ENCODE measurements around the gene FLAD1.

Gene FLAD1

DNA sequence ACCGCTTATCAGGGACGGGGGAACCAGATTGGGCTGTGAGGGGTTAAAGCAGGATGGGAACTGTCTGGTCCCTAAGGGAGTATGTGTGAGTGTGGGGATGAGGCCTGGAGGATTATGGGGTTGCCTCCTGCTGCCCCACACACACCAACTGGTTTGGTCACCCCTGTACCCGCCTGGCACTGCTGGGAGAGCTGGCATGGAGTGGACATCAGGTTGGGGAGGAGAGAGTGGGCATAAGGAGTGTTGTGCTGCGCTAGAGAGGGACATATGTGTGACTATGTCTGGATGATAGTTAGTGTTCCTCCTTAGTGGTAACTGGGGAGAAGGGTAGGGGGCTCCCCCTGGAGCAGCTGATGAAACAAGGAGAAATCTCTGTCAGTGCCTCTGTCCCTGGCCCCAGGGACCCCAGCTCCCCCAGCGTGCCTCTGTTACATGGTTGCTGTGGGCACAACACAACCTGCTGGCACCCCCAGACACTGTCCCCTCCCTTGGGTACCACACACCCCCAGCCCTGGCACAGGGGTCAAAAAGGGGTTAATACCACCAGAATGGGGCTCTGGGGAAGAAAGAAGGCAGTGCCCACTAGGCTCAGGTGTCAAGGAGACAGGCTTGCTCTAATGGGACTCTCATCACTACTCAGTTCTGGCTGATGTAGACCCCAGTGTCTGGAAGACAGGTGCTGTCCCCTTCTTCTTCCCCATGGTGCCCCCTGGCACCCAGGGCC, 21.4 kb downstream of the FLAD1 start:
- DNase-seq (ENCODE audit: low read depth), result no peak

DNA sequence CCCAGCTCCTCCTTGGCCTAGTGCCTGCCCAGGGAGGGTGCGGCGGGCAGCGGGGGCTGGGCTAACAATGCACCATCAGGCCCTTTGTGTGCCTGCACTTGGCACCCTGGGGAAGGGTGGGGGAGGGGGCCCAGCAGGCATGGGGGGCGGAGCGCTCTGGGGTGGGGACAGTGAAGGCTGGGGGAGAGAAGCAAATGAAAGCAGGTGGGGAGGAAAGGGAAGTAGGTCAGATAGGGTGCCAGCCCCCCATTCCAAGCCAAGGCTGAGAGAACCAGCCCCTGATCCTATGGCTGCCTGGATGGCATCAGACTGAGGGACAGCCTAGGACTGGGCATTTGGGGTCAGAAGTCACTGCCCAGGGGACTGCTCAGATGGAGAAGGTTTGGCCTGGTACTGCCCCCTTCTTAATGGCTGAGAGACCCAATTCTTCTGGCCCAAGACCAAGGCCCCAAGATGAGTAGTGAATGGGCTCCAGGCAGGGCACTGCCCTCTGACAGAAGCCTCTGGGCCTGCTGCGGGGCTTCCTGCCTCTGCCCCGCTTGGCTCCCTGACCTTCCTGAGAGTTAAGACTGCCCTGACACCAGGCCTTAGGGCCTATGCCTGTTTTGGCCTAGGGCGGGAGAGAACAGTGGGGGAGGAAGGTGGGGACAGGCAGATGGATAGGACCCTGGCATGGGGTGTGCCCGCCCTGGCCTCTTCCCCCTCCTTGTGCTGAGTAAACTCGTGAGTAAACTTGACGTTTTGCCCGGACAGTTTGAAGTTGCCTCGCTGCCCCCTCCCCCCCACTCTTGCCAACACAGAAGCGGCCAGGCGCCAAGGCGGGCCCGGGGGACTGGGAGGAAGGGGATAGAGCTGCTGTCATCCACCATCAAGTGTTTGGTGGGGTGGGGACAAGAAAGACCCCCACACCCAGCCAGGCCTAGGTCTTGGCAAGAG, 22.2 kb downstream of the FLAD1 start:
- DNase-seq (ENCODE audit: low read depth), result no peak

DNA sequence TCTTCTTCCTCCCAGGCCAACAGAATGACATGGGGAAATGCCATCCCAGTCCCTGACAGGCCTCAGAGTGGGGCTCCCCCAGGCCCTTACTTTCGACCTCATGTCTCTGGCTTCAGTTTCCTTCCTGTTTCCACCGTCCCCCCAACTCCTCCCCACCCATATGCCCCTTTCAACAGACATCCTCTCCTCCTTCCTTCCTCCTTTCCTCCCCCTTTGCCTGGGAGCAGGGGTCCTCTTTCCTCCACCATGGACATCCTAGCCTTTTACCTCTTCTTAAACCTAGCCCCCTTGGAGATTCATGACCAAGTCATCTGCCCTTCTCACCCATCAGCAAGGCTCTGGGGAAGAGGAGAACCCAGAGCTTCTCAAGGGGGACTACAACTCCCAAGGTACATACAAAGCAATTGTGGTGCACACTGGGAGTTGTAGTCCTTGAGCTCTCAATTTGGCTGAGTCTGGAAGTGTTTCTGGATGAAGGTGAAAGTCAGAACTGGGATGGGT, 23.5 kb downstream of the FLAD1 start:
- DNase-seq (ENCODE audit: low read depth), result no peak

DNA sequence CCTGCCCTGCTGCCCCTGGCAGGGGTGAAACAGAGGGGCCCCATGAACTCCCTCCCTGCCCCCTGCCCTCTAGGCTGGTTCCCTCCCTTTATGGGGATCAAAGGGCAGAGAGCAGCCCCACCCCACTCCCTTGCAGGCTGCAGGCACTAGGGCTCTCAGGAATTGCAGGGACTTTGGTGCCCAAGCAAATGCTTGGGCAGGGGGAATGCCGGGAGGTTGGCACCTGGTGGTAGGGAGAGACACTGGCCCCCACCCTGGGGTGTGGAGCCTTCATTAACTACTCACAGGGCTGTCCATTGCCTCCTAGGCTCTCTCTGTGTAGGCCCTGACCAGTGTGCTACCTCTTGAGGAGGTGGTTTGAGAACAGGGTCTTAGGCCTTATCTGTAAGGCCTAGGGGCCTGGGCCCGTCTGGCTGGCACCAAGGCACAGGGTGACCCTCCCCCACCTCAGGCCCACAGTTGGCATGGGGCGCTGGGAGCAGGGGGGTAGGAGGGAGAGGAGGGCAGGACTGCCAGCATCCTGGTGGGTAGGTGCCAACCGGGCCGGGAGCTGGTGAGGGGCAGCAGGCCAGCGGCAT, 24.2 kb downstream of the FLAD1 start:
- no peak for DNase-seq (ENCODE audit: low read depth)

DNA sequence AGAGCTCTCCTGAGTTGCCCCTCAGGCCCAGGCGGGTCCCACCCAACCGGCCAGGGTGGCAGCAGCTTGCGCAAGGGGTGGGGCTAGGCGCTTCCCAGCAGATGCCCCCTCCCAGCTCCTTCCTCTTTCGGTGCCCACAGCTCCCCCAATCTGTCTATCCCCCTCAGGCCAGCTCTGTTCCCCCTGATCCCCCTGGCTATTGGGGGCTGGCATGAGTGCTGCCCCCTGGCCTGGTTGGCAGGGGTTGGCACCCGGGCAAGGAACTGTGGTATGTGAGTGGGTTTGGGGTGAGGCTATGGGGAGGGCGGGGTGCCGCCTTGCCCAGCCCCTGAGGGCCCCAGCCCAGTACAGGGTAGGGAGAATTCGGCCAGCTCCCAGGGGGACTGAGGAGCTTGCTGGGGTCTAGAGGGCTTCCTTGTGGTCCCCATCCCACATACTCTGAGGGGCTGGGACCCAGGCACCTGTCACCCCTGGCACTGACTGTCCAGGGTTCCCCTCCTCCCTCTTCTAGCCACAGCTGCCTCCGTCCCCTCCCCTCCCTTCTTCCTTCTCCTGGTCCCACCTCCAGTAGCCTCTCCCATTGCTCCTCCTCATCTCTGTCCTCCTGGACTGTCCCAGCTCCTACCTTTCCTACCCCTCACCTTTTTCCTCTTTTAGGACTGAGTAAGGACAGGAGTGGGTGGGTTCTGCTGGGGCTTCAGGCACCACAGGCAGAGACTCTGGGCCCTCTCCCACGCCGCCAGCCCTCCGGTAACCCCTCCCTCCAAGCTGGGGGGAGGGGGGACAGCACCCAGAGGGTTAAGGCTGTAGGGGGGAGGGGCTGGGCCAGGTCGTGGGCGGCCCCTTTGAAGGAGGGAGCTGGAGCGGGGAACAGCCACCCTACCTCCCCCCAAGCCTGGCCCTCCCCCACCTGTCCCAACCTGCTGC, 25.1 kb downstream of the FLAD1 start:
- DNase-seq (ENCODE audit: low read depth), result no peak

DNA sequence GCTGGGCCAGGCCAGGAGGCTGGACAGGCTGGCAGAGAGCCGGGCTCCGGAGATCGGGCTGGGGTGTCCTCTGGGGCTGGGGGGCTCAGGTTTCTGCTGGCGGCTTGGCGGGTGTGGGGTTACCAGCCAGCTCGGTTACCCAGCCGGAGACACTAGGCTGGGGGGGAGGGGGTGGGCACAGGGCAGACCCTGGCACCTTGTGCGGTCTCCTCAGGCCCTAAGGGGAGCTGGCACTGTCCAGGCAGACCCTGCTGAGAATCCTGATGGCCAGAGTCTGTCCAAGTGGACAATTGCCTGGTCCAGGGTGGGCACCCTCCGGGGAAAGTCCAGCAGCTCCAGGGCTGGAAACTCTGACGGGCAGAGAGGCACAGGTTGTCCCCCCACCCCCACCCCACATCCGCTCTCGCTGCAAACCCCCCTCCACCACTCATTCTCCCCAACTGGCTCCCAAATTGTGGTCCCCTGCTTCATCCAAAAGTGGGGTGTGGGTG, 26.1 kb downstream of the FLAD1 start:
- no peak for DNase-seq (ENCODE audit: low read depth)

DNA sequence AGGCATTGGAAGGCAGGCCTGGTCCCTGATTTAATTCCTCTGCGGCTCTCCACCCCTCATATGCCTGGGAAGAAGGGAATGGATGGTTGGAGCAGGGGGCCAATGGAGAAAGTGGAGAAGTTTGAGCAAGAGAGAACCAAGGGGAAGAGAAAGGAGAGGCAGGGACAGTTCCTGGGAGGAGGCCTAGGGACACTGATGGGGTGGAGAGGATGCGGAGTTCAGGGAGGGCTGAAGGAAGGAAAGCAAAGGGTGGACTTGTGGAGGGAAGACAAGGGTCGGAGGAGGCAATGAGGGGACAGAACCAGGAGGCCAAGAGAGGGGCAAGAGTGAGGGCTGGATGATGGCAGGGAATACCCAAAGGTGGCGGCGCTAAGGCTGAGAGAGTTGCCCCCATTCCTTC, 26.6 kb downstream of the FLAD1 start:
- DNase-seq (ENCODE audit: low read depth), result no peak

DNA sequence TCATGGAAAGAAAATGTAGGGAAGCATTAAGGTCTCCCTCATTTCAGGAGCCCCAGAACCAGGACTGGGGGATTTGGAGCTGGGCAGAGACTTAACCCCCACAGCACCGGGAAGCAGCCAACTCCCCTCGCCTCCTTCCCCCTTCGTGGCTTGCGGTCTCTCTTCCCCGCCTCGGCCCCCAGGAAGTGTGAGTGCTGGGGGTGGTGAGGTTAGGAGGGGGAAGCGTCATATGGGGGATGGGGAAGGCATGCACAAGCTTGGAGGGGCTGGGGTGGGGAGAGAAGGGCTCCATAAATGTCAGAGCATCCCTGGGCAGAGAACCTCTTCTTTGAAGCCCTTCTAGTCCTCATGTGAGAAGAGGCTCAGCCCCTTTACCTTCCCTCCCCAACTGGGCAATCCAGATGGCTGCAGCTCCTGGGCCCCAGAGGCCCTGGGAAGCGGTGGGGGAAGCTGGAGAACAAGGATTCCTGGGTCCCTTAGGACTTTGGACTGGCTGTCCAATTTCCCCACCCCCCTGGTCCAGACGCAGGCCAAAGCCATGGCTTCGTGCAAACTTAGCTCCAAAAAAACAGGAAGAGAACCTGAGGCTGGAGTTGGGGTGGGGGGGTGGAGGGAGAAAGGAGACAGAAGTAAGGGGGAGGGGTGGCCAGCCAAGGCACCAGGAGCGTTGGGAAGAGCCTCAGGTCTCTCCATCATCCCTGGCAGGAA, 27.2 kb downstream of the FLAD1 start:
- no peak for DNase-seq (ENCODE audit: low read depth)

DNA sequence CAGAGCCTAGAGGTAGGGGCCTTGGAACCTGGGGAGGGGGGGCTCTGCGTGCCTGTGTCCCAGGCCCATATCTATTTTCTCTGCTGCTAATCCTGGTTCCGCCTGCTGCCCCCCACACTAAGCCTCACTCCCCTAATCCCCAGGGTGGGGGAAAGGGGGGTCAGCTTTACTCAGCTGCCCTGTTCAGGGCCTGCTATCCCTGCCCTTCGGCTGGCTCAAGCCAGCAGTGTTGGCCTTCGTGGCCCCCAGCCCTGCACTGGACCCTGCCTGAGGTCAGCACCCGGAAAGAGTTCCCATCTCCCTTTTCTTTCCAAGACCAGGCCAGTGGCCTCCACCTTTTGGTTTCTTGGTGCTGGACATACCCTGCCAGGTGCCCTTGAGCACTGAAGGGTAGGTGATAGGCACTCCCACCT, 27.9 kb downstream of the FLAD1 start:
- DNase-seq (ENCODE audit: low read depth), result no peak

DNA sequence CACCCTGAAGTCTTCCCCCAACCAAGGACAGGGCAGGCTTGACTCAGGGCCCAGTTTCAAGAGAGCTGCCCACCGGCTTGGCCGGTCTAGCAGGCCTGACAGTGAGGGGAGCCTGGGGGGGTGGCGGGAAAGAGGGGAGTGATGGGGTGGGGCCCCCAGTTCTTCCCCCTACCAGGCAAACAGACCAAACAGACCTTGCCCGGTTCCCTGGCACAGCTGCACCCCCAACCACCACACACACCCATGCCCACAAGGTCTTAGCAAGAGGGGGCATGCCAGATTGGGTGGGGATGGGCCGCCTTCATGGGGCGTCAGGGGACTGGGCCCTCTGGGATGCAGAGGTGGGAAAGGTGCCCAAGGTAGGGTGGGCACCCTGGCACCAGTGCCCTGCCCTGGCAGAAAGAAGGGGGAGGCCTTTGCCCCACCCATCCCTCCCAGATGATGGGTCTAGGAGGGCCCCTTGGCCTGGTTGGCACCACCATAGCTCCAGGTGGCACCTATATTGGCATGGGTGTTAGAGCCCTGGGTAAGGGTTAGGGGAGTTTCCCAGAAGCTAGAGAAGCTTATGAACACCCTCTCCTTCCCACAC, 28.4 kb downstream of the FLAD1 start:
- no peak for DNase-seq (ENCODE audit: low read depth)

DNA sequence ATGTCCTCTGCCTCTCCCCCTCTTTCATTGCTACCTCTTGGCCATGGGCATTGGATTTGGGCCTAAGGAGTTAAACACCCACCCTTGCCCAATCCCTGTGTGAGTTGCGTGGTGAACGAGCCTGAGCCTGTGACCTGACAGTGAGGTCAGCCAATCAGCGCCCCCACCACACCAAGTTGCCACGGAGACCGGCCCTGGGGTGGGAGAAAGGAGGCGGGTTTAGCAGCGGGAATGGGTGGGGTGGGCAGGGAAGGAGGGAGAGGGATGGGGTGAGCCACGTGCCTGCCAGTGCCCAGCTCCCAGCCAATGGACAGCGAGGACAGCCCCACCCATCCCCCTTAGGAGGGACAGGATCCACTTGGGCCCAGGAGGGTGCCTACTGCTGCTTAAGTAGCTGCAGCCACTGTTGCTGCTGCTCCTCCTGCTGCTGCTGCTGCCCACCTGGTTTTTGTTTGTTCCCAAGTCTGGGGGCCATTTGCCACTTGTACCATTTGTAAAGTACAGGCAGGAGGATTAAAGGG, 28.9 kb downstream of the FLAD1 start:
- no peak for DNase-seq (ENCODE audit: low read depth)

DNA sequence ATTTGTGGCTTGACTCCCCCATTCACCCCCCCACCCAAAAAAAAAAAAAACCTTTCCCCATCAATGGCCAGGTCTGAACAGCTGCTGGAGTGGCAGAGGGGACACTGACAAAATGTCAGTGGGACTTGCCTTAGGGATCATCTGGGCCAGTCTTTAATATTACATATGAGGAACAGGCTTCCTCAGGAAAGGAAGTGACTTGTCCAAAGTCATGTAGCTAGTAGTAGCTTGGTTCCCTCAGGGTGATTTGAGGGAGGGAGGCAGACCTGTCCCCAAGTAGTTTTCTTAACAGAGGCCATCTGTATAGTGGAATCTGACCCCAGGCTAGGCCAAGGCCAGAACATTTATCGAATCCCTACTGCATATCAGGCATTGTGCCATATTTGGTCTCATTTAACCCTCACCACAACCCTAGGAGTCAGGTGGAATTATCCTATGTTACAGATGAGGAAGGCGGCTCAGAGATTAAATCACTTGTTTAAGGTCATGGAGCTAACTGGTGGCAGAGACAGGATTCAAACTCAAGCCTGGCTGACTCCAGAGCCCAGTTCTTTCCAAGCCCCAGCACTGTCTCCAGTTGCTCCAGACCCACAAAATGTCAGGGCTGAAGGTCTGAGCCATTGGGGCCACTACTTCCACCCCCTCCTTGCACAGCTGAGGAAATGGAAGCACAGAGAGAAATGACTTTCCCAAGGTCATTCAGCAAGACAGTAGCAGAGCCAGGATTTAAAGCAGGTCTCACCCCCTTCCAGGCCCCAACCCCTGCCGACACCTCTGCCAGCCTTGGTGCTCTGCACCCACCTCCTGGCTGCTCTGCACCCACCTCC, 29.8 kb downstream of the FLAD1 start:
- DNase-seq (ENCODE audit: low read depth), result no peak

DNA sequence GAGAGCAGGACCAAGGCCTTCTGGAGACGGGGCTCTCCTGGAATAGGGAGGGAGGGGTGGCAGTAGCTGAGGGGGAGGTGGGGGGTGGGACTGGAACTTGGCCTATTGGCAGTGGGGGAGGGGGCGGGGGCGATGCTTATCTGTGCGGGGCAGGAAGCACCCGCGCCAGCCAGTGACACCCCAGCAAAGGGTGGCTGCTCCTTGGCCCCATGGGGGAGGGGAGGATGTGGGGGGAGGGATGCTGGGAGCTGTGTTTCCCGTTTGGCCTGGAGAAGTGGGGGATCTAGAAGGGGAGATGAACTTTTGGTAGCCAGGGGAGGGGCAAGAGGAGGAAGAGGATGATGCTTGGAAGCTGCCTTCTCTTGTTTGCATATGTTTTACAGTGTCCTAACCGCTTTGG, 30.5 kb downstream of the FLAD1 start:
- DNase-seq (ENCODE audit: low read depth), result no peak

DNA sequence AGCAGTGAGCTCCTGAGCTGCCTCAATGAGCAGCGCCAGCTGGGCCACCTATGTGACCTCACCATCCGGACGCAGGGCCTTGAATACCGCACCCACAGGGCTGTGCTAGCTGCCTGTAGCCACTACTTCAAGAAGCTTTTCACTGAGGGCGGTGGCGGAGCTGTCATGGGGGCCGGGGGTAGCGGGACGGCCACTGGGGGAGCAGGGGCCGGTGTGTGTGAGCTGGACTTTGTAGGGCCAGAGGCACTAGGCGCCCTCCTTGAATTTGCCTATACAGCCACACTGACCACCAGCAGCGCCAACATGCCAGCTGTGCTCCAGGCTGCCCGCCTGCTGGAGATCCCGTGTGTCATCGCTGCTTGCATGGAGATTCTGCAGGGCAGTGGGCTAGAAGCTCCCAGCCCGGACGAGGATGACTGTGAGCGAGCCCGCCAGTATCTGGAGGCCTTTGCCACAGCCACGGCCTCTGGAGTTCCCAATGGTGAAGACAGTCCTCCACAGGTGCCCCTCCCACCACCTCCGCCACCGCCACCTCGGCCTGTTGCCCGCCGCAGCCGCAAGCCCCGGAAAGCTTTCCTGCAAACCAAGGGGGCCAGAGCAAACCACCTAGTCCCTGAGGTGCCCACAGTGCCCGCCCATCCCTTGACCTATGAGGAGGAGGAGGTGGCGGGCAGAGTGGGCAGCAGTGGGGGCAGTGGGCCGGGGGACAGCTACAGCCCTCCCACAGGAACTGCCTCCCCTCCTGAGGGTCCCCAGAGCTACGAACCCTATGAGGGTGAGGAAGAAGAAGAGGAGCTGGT, 31.8 kb downstream of the FLAD1 start:
- no peak for DNase-seq (ENCODE audit: low read depth)

DNA sequence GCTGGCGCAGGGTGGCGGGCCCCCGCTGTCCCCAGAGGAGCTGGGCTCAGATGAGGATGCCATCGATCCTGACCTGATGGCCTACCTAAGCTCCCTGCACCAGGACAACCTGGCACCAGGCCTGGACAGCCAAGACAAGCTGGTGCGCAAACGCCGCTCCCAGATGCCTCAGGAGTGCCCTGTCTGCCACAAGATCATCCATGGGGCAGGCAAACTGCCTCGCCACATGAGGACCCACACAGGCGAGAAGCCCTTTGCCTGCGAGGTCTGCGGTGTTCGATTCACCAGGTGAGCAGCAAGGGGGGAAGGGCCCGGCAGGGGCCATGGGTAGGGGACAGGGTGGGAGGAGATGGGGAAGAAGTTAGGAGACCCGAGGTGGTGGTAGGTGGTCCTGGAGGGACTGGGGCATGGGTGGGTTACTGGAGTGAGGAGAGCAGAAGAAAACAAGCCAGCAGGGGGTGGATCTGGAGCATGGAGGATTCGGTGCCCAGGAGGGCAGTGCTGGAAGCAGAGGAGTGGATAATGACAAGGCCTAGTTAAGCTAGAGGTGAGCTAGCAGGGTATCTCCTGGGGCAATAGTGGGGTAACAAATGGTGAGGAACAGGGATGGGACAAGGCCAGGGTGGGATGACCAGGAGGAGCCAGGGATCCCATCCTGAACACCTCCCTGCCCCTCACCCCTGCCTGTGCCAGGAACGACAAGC, 32.5 kb downstream of the FLAD1 start:
- DNase-seq (ENCODE audit: low read depth), result no peak

DNA sequence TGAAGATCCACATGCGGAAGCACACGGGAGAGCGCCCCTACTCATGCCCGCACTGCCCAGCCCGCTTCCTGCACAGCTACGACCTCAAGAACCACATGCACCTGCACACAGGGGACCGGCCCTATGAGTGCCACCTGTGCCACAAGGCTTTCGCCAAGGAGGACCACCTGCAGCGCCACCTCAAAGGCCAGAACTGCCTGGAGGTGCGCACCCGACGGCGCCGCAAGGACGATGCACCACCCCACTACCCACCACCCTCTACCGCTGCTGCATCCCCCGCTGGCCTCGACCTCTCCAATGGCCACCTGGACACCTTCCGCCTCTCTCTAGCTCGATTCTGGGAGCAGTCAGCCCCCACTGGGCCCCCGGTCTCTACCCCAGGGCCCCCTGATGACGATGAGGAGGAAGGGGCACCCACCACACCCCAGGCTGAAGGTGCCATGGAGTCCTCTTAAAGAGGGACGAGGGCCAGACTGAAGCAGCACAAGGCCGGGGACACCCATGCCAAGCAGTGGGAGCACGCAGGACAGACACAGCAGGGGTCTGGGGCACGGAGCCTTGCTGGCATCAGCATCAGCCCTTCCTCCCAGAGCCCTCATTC, 33.2 kb downstream of the FLAD1 start:
- no peak for DNase-seq (ENCODE audit: low read depth)

All from HS-27A (cell line).